Breast epithelium (tissue), 3 donors: ENCODE measurements around the gene FLAD1.

ENCODE experiments used
- POLR2A ChIP-seq: fragments of 450-650 bp; IDR thresholded peaks from one replicate; pipeline ENCODE4 v1.6.1; 2016; ENCODE audit warnings: antibody characterized with exemption, mild to moderate bottlenecking, moderate library complexity
- POLR2AphosphoS5 ChIP-seq, 3 donors: sonication (generic); formaldehyde crosslinking; IDR thresholded peaks; one replicate each; pipeline ENCODE4 v1.6.1; 2017; ENCODE audit warnings: antibody characterized with exemption in 3 of 3
- TF ChIP-seq, protein P1 (sequence below), 3 donors: fragments of 450-650 bp; IDR thresholded peaks; one replicate each; pipeline ENCODE4 v1.5.1; 2016 to 2017; ENCODE audit warnings: antibody characterized with exemption in 3 of 3, mild to moderate bottlenecking in 3 of 3, moderate library complexity in 3 of 3

DNA sequence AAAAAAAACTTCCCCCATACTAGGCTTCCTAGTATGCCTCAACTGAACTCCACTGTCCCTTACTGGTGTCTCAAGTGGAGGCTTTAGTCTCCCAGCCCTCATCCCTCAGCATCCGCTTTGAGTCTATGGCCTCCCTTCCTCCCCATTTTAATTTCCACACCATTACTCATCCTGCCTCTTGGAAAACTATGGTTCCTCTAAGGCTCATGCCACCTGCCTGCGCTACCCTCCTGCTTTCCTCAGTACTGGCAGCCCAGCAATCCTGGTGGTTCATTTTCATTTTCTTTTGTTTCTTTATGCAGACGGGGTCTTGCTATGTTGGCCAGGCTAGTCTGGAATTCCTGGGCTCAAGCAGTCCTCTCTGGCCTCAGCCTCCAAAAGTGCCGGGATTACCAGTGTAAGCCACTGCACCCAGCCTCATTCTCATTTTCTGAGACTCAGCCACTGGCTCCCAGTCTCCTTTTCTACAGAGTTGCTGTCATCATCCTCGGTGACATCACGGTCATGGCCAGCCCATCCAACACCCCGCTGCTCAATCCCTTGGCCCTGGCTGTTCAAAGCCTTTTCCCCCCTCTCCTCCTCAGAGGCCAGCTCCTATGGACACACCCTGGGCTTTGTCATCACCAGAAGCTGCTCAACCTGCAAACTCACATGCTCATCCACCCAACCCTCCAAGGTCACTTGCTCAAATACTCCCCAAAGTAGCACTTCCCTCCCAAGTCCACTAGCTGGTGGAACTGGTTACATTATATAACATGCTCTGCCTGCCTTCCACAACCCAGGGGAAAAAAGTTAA, 44.3 kb upstream of the FLAD1 start:
- TF ChIP-seq, protein P1, sequence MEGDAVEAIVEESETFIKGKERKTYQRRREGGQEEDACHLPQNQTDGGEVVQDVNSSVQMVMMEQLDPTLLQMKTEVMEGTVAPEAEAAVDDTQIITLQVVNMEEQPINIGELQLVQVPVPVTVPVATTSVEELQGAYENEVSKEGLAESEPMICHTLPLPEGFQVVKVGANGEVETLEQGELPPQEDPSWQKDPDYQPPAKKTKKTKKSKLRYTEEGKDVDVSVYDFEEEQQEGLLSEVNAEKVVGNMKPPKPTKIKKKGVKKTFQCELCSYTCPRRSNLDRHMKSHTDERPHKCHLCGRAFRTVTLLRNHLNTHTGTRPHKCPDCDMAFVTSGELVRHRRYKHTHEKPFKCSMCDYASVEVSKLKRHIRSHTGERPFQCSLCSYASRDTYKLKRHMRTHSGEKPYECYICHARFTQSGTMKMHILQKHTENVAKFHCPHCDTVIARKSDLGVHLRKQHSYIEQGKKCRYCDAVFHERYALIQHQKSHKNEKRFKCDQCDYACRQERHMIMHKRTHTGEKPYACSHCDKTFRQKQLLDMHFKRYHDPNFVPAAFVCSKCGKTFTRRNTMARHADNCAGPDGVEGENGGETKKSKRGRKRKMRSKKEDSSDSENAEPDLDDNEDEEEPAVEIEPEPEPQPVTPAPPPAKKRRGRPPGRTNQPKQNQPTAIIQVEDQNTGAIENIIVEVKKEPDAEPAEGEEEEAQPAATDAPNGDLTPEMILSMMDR (IDR thresholded peaks at IDR 0.05) = no peak
- TF ChIP-seq POLR2A (no peak), POLR2AphosphoS5 (IDR thresholded peaks at IDR 0.05) (no peak)
